ENCODE data around the gene TBX4.
"Not testable (repeated sequence)": the region's sequence is repeated elsewhere in the genome, so short reads cannot be mapped to it uniquely, and the experiment has no call there.

TBX4 gene

DNA sequence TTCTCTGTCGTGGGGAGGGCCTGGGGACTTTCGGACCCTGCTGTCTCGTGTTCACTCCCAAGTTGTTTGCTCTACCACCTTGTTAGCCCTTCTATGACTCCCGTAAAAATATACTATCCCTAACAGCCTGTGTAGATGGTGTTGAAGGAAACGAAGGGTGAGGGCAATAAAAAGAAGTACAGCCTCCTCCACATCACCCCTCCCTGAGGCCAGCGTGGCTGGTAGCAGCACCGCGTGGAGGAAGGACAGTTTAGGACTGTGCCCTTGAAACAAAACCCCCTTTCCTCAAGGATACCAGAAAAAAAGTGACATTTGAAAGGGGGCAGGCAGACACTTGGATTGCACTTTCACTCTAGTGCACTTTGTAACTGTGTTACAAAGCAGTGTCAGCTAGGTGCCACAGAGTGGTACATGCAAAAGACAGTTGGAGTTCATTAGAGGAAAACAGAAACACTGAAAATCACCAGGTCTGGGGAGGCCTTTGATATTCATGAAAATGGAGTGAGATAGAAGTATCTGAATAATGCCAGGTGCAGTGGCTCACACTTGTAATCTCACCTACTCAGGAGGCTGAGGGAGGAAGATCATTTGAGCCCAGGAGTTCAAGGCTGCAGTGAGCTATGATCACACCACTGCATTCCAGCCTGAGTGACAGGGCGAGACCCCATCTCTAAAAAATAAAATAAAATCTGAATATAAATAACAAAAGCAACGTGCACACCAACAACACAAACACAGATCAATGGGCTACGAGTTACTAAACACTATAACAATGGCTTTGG lies 53.8 kb downstream of the TBX4 start:
- DNase-seq (ENCODE audit: extremely low read depth, low read depth) = no peak
- TF ChIP-seq CTCF (IDR thresholded peaks at IDR 0.05; ENCODE audit: low read depth, low read length) = no peak

DNA sequence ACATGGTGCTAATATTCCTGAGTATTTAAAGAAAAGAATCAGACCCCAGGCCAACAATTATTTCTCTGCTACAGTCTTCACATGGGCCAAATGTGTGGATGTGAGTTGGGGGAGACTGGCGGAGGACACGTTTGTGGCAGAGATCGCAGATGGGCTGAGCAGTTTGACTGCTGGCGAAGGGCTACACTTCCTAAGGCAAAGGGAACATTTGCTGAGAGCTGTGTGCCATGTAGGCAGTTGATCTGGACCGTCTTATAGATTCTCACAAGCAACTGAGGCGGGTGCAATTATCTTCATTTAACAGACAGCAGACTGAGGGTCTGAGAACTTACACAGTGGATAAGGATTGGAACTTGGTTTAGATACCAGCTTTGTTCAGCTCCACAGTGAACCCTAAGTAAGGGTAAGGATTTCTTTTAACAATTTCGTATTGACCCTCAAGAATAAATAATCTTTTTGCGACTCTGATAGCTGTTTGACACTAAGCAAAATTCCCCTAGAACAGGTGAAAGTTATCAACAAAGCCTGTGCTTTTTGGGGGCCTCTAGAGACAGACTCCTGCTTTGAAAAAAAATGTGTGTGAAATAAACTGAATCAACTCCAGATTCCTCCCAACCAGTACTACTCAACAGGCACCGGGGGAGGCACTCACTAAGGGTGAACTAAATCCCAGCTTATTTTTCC lies 55.3 kb downstream of the TBX4 start:
- DNase-seq (ENCODE audit: extremely low read depth, low read depth) = no peak
- TF ChIP-seq CTCF (IDR thresholded peaks at IDR 0.05; ENCODE audit: low read depth, low read length) = no peak

GRCh38 chr17:61508912-61509311 lies 56.7 kb downstream of the TBX4 start:
- TF ChIP-seq CTCF (IDR thresholded peaks at IDR 0.05; ENCODE audit: low read depth, low read length) = no peak

GRCh38 chr17:61509454-61509853 lies 57.2 kb downstream of the TBX4 start:
- DNase-seq (ENCODE audit: extremely low read depth, low read depth) = not testable (repeated sequence)

More at GRCh38 chr17:61508912-61509311, 56.7 kb downstream of the TBX4 start:
- DNase-seq (ENCODE audit: extremely low read depth, low read depth) = no peak

DNA sequence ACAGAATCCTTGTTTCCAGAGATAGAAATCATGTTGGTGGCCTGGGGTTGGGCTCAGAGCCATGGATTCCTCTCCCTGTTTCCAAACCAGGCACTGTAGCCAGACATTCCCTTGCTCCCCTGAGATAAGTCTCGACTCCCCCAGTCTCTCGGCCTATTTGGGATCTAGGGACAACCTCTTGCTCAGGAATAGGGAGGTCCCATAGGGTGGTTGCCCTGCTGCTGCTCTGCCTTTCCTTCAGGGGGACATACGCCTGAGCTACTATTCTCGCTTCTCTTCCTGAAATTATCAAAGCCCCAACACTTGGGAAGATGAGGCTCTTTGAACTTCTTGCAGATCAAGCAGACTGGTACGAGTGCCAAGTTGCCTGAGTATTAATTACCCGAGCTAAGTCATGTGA lies 58.0 kb downstream of the TBX4 start:
- no peak for TF ChIP-seq CTCF (IDR thresholded peaks at IDR 0.05; ENCODE audit: low read depth, low read length)
- no peak for DNase-seq (ENCODE audit: extremely low read depth, low read depth)

- no peak for TF ChIP-seq CTCF (IDR thresholded peaks at IDR 0.05; ENCODE audit: low read depth, low read length)
- DNase-seq (ENCODE audit: extremely low read depth, low read depth) = no peak
Measured at GRCh38 chr17:61510991-61511390, 58.8 kb downstream of the TBX4 start.

- no peak for DNase-seq (ENCODE audit: extremely low read depth, low read depth)
- TF ChIP-seq CTCF (IDR thresholded peaks at IDR 0.05; ENCODE audit: low read depth, low read length) = no peak
Measured at GRCh38 chr17:61511480-61512182, 59.4 kb downstream of the TBX4 start.
